MCF 10A (cell line): ENCODE data around the gene MYOF. TPM values are rescaled to one million over a fixed set of nuclear protein-coding genes. Genes with fewer than 3 reads are reported as not detected.

Experiments
- BruUV-seq: library from RNA; stranded (reverse); fragments of 400-500 nt; replicated peaks from 2 replicates; lab custom pipeline; 2021; lab: Mats Ljungman, UMichigan
- CTCF ChIA-PET: fragments of 300-600 bp; sonication (Branson Sonifier 250); formaldehyde crosslinking; extraction: SDS; loops from one replicate; lab custom pipeline; 2021; ENCODE audit warnings: antibody characterized with exemption, inconsistent platforms; lab: Yijun Ruan, JAX
- POLR2A ChIA-PET: fragments of 300-600, 350-650 bp; sonication (Branson Sonifier 250); formaldehyde crosslinking; extraction: SDS; loops from one replicate; lab custom pipeline; 2020; ENCODE audit warnings: antibody characterized with exemption, inconsistent platforms; lab: Yijun Ruan, JAX
- DNase-seq: peaks from one replicate; pipeline ENCODE4 v3.0.0-alpha.2; 2018; ENCODE audit not compliant: unreplicated experiment
- H3K27ac Mint-ChIP-seq: one replicate; pipeline ENCODE4 v1.8.0; 2022; ENCODE audit warnings: mild to moderate bottlenecking, low read depth, mixed read lengths; ENCODE audit not compliant: unreplicated experiment
- H3K27me3 Mint-ChIP-seq: one replicate; pipeline ENCODE4 v1.8.0; 2022; ENCODE audit warnings: mixed read lengths; ENCODE audit not compliant: insufficient read depth, unreplicated experiment
- H3K36me3 Mint-ChIP-seq: one replicate; pipeline ENCODE4 v1.8.0; 2022; ENCODE audit warnings: mild to moderate bottlenecking, moderate library complexity, mixed read lengths; ENCODE audit not compliant: insufficient read depth, unreplicated experiment
- H3K4me1 Mint-ChIP-seq: one replicate; pipeline ENCODE4 v1.8.0; 2022; ENCODE audit warnings: mixed read lengths; ENCODE audit not compliant: insufficient read depth, unreplicated experiment
- H3K4me3 Mint-ChIP-seq: one replicate; pipeline ENCODE4 v1.8.0; 2022; ENCODE audit warnings: mild to moderate bottlenecking, moderate library complexity, mixed read lengths; ENCODE audit not compliant: unreplicated experiment
- H3K9me3 Mint-ChIP-seq: one replicate; pipeline ENCODE4 v1.8.0; 2022; ENCODE audit warnings: mixed read lengths; ENCODE audit not compliant: unreplicated experiment
- CTCF ChIP-seq: fragments of 200-600 bp; IDR thresholded peaks from one replicate; pipeline ENCODE4 v1.8.0; 2022; ENCODE audit warnings: antibody characterized with exemption, mild to moderate bottlenecking; ENCODE audit not compliant: unreplicated experiment
- intact Hi-C: fragments of 100-400 bp; cut with micrococcal nuclease; formaldehyde crosslinking; loops from 2 replicates; pipeline ENCODE4 v1.14.1; 2022
- total RNA-seq: library from RNA; stranded (reverse); gene quantifications from 2 replicates; pipeline ENCODE4 v1.2.3, GENCODE V29; 2022

Gene MYOF
- total RNA-seq, 1 experiment from 2014 or later, result 167 TPM

- intact Hi-C loops, result loop anchor here (5.0 to 10.0 kb wide), 2 partner anchors 430 to 508 kb away; no protein-coding TSS in a partner anchor
- ChIA-PET POLR2A (interaction anchor here (1.1 to 1.8 kb wide), 2 partner anchors 17 to 30 kb away, joined by 3 to 5 read pairs; partner anchors contain the start of gene MYOF), CTCF (interaction anchor here (0.6 to 4.0 kb wide), 10 partner anchors 8 to 514 kb away, joined by 3 to 68 read pairs (median 14); partner anchors contain the start of gene MYOF)
- peaks cover 20% of the 10 kb centered on the region for H3K36me3 Mint-ChIP-seq
- no peak for TF ChIP-seq CTCF
- no peak overlapping the region for H3K27ac Mint-ChIP-seq
- H3K9me3 Mint-ChIP-seq, result no peaks in the 10 kb centered on the region
- no peak for DNase-seq
- H3K27me3 Mint-ChIP-seq, result no peaks in the 10 kb centered on the region
- BruUV-seq, result no TSS peak
- H3K4me3 Mint-ChIP-seq, result no peak overlapping the region
- H3K4me1 Mint-ChIP-seq, result peaks cover 7% of the 10 kb centered on the region
Measured at GRCh38 chr10:93512565-93512964, 30.4 kb upstream of the MYOF start.

GRCh38 chr10:93509816-93510215 is 27.7 kb upstream of the MYOF start:
- no peak overlapping the region for H3K4me3 Mint-ChIP-seq
- DNase-seq, result no peak
- H3K9me3 Mint-ChIP-seq, result no peaks in the 10 kb centered on the region
- peaks cover 35% of the 10 kb centered on the region for H3K36me3 Mint-ChIP-seq
- no TSS peak for BruUV-seq
- ChIA-PET POLR2A (interaction anchor here (0.6 to 2.0 kb wide), 7 partner anchors 24 to 625 kb away, joined by 3 to 8 read pairs (median 4); partner anchors contain the start of gene MYOF), CTCF (interaction anchor here (0.5 to 3.5 kb wide), 11 partner anchors 11 to 504 kb away, joined by 3 to 29 read pairs (median 5); no protein-coding TSS in a partner anchor)
- TF ChIP-seq CTCF, result no peak
- H3K4me1 Mint-ChIP-seq, result no peaks in the 10 kb centered on the region
- intact Hi-C loops, result loop anchor here (5.0 to 10.0 kb wide), 2 partner anchors 428 to 505 kb away; no protein-coding TSS in a partner anchor
- no peaks in the 10 kb centered on the region for H3K27me3 Mint-ChIP-seq
- H3K27ac Mint-ChIP-seq, result no peak overlapping the region

GRCh38 chr10:93505075-93505474 is 22.9 kb upstream of the MYOF start:
- H3K27ac Mint-ChIP-seq, result peak overlapping the region; percentile 55
- intact Hi-C loops, result no loop called here
- peaks cover 28% of the 10 kb centered on the region for H3K36me3 Mint-ChIP-seq
- no peaks in the 10 kb centered on the region for H3K27me3 Mint-ChIP-seq
- H3K9me3 Mint-ChIP-seq, result no peaks in the 10 kb centered on the region
- CTCF ChIA-PET, result interaction anchor here (0.6 to 4.0 kb wide), 5 partner anchors 12 to 620 kb away, joined by 3 to 27 read pairs (median 4); no protein-coding TSS in a partner anchor
- POLR2A ChIA-PET, result interaction anchor here (0.9 to 1.5 kb wide), 2 partner anchors 8 to 9 kb away, joined by 3 to 4 read pairs; no protein-coding TSS in a partner anchor
- H3K4me1 Mint-ChIP-seq, result peaks cover 15% of the 10 kb centered on the region
- TF ChIP-seq CTCF, result no peak
- DNase-seq, result no peak
- BruUV-seq, result no TSS peak
- no peak overlapping the region for H3K4me3 Mint-ChIP-seq

GRCh38 chr10:93503075-93503474 is 20.9 kb upstream of the MYOF start:
- H3K27me3 Mint-ChIP-seq, result no peaks in the 10 kb centered on the region
- BruUV-seq, result no TSS peak
- no peak overlapping the region for H3K4me3 Mint-ChIP-seq
- no peak overlapping the region for H3K27ac Mint-ChIP-seq
- POLR2A ChIA-PET, result interaction anchor here (0.8 to 2.0 kb wide), 6 partner anchors 7 to 200 kb away, joined by 3 to 15 read pairs (median 4); partner anchors contain the start of genes FRA10AC1 and MYOF
- peaks cover 26% of the 10 kb centered on the region for H3K36me3 Mint-ChIP-seq
- CTCF ChIA-PET, result interaction anchor here (0.6 to 4.0 kb wide), 5 partner anchors 9 to 423 kb away, joined by 3 to 37 read pairs (median 4); no protein-coding TSS in a partner anchor
- H3K4me1 Mint-ChIP-seq, result peaks cover 27% of the 10 kb centered on the region
- no peak for TF ChIP-seq CTCF
- H3K9me3 Mint-ChIP-seq, result no peaks in the 10 kb centered on the region
- intact Hi-C loops, result no loop called here
- DNase-seq, result no peak
